Natural killer cell (primary cell): ENCODE measurements around the gene RAB40C. TPM values are rescaled to one million over a fixed set of nuclear protein-coding genes. Genes with fewer than 3 reads are reported as not detected.

Source experiments
- ATAC-seq, 3 donors: fragments of 150-1000 bp in 2 of 3; fragments of 200-7000 bp in 1 of 3; cut with Tn5 transposase; 1 replicate in 1 of 3; 2 replicates in 2 of 3; pipeline ENCODE4 v1.10.0; 2021; ENCODE audit warnings: mild to moderate bottlenecking in 2 of 3, moderate library complexity in 2 of 3
- DNase-seq, 2 donors: peaks; one replicate each; pipeline versions ENCODE4 v3.0.0 to v3.0.0-alpha.2; 2013 to 2021; ENCODE audit warnings: mixed read lengths in 1 of 2
- H3K27ac ChIP-seq: one replicate; pipeline ENCODE4 v1.5.1; 2013; ENCODE audit warnings: mild to moderate bottlenecking, low read length
- H3K27me3 ChIP-seq: one replicate; pipeline ENCODE4 v1.6.1; 2013; ENCODE audit warnings: low read length; ENCODE audit not compliant: control insufficient read depth, insufficient read depth
- H3K36me3 ChIP-seq: one replicate; pipeline ENCODE4 v1.6.1; 2013; ENCODE audit warnings: low read length; ENCODE audit not compliant: control insufficient read depth, insufficient read depth
- H3K4me1 ChIP-seq: one replicate; pipeline ENCODE4 v1.6.1; 2013; ENCODE audit warnings: low read length; ENCODE audit not compliant: control insufficient read depth, insufficient read depth
- H3K4me3 ChIP-seq: one replicate; pipeline ENCODE4 v1.5.1; 2013; ENCODE audit warnings: low read length
- H3K9me3 ChIP-seq: one replicate; pipeline ENCODE4 v1.6.1; 2013; ENCODE audit warnings: low read length; ENCODE audit not compliant: control insufficient read depth, insufficient read depth
- H3K27ac Mint-ChIP-seq, 2 donors: one replicate each; pipeline ENCODE4 v1.8.0; 2022; ENCODE audit warnings: mild to moderate bottlenecking in 2 of 2, mixed read lengths in 2 of 2, moderate library complexity in 1 of 2
- H3K27me3 Mint-ChIP-seq, 2 donors: one replicate each; pipeline ENCODE4 v1.8.0; 2022; ENCODE audit warnings: low read depth in 2 of 2, mixed read lengths in 2 of 2
- H3K36me3 Mint-ChIP-seq: one replicate; pipeline ENCODE4 v1.8.0; 2022; ENCODE audit warnings: mixed read lengths
- H3K4me1 Mint-ChIP-seq, 2 donors: one replicate each; pipeline ENCODE4 v1.8.0; 2022; ENCODE audit warnings: mixed read lengths in 2 of 2
- H3K4me3 Mint-ChIP-seq: one replicate; pipeline ENCODE4 v1.8.0; 2022; ENCODE audit warnings: mild to moderate bottlenecking, moderate library complexity, mixed read lengths
- H3K9me3 Mint-ChIP-seq, 2 donors: one replicate each; pipeline ENCODE4 v1.8.0; 2022; ENCODE audit warnings: mixed read lengths in 2 of 2
- WGBS: methylation state at CpG from one replicate; pipeline ENCODE4 v1.1.7; 2013; ENCODE audit warnings: missing lambda C conversion rate; ENCODE audit not compliant: insufficient coverage; 5-methylcytosine and 5-hydroxymethylcytosine counted together
- intact Hi-C: fragments of 100-400 bp; cut with micrococcal nuclease; formaldehyde crosslinking; loops from one replicate; pipeline ENCODE4 v1.14.2; 2022
- total RNA-seq, 4 donors: library from RNA; stranded (reverse); fragments of 120-200 nt in 1 of 4; gene quantifications; one replicate each; pipeline versions ENCODE4 v1.2.3 to v1.2.4, GENCODE V29; 2013 to 2022
- TF ChIP-seq, protein P1 (sequence below): fragments of 200-600 bp; IDR thresholded peaks from one replicate; pipeline ENCODE4 v1.8.0; 2022; ENCODE audit warnings: antibody characterized with exemption

The RAB40C gene
- total RNA-seq, 3 donors from 2014 or later (not counting 1 experiment from before 2014, with no cell fraction given): 12.7 to 20.8 (median 20.0) TPM

DNA sequence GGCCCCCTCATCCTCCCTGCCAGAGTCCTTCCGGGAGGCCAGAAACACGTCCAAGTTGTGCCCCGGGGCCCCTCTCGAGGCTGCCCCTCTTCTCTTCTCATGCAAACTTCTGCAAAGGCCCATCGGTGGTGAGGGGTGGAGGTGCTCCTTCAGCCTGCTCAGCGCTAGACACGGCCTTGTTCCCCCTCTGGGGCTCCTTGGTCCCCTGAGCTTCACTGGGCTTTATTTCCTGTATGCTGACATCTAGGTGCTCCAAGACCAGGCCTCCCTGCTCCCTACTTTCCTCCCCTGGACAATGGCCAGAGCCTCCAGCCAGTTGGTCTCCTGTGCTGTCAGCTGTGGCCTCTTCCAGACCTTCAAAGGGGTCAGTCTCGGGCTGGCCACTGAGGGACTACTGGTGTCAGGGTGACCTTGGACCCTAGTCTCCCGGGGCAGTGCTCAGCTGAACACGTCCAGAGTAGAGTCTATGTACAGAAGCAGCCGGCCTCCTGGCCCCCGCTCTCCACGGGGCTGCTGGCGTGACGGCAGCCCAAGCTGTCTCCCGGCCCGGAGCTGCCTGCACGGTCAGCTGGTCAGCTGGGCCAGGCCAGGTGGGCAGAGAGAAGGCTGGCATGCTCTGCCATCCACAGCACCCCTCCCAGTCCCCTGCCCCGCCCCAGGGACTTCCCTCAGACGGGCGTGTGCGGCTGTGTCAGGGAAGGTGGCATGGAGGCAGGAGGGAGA is 31.4 kb upstream of the RAB40C start:
- Histone ChIP-seq H3K36me3 (no peaks in the 10 kb centered on the region), H3K4me3 (no peak overlapping the region), H3K27ac (no peak overlapping the region), H3K4me1 (no peaks in the 10 kb centered on the region), H3K27me3 (peaks cover 10% of the 10 kb centered on the region), H3K9me3 (no peaks in the 10 kb centered on the region)
- TF ChIP-seq, protein P1, sequence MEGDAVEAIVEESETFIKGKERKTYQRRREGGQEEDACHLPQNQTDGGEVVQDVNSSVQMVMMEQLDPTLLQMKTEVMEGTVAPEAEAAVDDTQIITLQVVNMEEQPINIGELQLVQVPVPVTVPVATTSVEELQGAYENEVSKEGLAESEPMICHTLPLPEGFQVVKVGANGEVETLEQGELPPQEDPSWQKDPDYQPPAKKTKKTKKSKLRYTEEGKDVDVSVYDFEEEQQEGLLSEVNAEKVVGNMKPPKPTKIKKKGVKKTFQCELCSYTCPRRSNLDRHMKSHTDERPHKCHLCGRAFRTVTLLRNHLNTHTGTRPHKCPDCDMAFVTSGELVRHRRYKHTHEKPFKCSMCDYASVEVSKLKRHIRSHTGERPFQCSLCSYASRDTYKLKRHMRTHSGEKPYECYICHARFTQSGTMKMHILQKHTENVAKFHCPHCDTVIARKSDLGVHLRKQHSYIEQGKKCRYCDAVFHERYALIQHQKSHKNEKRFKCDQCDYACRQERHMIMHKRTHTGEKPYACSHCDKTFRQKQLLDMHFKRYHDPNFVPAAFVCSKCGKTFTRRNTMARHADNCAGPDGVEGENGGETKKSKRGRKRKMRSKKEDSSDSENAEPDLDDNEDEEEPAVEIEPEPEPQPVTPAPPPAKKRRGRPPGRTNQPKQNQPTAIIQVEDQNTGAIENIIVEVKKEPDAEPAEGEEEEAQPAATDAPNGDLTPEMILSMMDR: no peak
- H3K4me1 Mint-ChIP-seq: no peaks in the 10 kb centered on the region
- WGBS: 57% methylated on average over 22 of the region's 22 CpGs
- intact Hi-C loops: no loop called here
- no peak overlapping the region for H3K4me3 Mint-ChIP-seq
- peaks cover 0 to 4% of the 10 kb centered on the region in 2 donors for H3K27me3 Mint-ChIP-seq
- H3K27ac Mint-ChIP-seq: no peak overlapping the region
- no peak for ATAC-seq
- no peak for DNase-seq
- no peaks in the 10 kb centered on the region for H3K9me3 Mint-ChIP-seq
- H3K36me3 Mint-ChIP-seq: no peaks in the 10 kb centered on the region

DNA sequence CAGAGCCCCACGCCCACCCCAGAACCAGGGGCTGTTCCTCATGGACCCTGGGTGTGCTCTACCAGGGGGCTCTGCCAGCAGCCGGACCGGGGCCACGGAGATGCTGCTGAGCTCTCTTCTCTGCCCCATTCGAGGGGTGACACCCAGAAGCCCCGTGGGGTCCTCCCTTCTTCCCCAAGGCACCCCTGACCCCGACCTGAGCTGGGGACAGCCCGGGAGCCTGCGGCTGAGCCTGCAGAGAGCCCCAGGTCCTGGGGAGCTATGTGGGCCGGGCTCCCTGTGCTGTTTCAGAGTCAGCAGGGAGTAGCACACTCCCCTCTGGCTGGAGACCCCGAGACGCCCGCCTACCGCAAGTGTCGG is 30.9 kb upstream of the RAB40C start:
- Histone ChIP-seq H3K4me3 (no peak overlapping the region), H3K27ac (no peak overlapping the region), H3K4me1 (no peaks in the 10 kb centered on the region), H3K36me3 (no peaks in the 10 kb centered on the region), H3K9me3 (no peaks in the 10 kb centered on the region), H3K27me3 (peaks cover 10% of the 10 kb centered on the region)
- no peak for DNase-seq
- Mint-ChIP-seq H3K27me3 (peaks cover 0 to 4% of the 10 kb centered on the region in 2 donors), H3K27ac (no peak overlapping the region), H3K36me3 (no peaks in the 10 kb centered on the region), H3K4me1 (no peaks in the 10 kb centered on the region), H3K9me3 (no peaks in the 10 kb centered on the region), H3K4me3 (no peak overlapping the region)
- intact Hi-C loops: no loop called here
- TF ChIP-seq, protein P1: no peak
- no peak for ATAC-seq
- 92% methylated on average over 15 of the region's 15 CpGs for WGBS

DNA sequence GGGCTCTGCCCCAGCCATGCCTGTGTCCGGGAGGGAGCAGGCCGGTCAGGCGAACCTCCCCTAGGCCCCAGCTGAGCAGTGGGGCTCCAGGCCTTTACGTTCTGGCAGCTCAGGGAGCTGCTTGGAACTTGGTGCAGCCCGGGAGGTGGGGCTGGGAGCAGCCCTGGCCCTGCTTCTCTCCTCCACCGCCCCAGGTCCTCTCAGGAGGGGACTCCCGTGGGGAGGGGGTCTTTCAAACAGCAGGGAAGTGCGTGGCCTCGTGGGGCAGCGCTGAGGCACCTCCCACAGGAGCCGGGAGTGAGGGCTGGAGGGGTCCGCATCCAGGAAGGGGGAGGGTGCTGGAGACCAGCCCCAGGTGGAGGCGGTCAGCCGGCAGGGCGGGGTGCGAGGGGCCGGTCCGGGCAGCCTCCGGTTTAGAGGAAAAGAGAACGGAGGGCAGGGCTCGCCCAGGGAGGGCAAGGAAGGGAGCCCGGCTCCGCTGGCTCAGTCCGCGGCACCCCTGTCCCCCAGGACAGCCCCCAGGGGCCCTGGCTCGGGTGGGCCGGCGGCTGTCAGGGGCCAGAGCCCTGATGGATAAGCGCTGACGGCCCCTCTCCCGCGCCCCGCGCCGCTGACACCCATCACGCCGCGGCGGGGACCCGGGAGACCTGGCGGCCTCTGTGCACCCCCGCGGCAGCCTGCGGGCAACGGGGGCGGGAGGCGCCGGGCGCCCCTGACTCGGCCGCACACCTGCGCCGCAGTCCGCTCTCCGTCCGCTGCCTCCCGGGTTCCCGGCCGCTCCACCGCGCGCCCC is 30.3 kb upstream of the RAB40C start:
- peaks cover 0 to 4% of the 10 kb centered on the region in 2 donors for H3K27me3 Mint-ChIP-seq
- no peaks in the 10 kb centered on the region for H3K36me3 Mint-ChIP-seq
- intact Hi-C loops: no loop called here

More for the DNA sequence above, 30.3 kb upstream of the RAB40C start:
- Histone ChIP-seq H3K4me3 (no peak overlapping the region), H3K9me3 (no peaks in the 10 kb centered on the region), H3K27me3 (peaks cover 10% of the 10 kb centered on the region), H3K4me1 (no peaks in the 10 kb centered on the region), H3K27ac (no peak overlapping the region), H3K36me3 (no peaks in the 10 kb centered on the region)
- Mint-ChIP-seq H3K4me3 (peak overlapping the region; percentile 40), H3K4me1 (no peaks in the 10 kb centered on the region), H3K9me3 (no peaks in the 10 kb centered on the region), H3K27ac (no peak overlapping the region)
- no peak for DNase-seq
- ATAC-seq: peak in 1 of 3 donors; percentile 17
- WGBS: 18% methylated on average over 62 of the region's 62 CpGs
- TF ChIP-seq, protein P1: no peak
